HG03571 (cell line): ENCODE measurements around the gene GPR107.

Experiments
- ATAC-seq: cut with Tn5 transposase; IDR thresholded peaks from one replicate; pipeline ENCODE4 v1.9.1; 2021; ENCODE audit not compliant: unreplicated experiment

GPR107 gene

GRCh38 chr9:130027533-130028365 lies 26.0 kb upstream of the GPR107 start:
- no peak for ATAC-seq

GRCh38 chr9:130028493-130029222 lies 25.0 kb upstream of the GPR107 start:
- ATAC-seq = no peak

GRCh38 chr9:130029223-130029973 lies 24.3 kb upstream of the GPR107 start:
- peak; percentile 33 for ATAC-seq

GRCh38 chr9:130030651-130031127 lies 23.0 kb upstream of the GPR107 start:
- ATAC-seq = no peak

DNA sequence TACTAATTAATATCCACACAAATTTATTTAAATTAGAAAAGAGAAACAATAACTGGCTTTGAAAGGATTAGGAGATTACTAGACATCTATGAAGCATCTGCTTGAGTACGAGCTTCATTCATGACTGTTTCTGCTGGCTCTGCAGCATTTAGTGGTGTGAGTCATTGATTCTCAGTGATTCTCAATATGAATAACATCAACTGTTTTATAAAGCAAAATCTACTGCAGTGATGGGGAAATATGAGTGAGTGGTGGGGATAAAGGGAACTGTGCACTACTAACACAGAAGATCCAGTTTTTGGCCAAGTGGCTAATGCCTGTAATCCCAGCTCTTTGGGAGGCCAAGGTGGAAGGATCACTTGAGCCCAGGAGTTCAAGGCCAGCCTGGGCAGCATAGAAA lies 19.1 kb upstream of the GPR107 start:
- ATAC-seq = no peak

DNA sequence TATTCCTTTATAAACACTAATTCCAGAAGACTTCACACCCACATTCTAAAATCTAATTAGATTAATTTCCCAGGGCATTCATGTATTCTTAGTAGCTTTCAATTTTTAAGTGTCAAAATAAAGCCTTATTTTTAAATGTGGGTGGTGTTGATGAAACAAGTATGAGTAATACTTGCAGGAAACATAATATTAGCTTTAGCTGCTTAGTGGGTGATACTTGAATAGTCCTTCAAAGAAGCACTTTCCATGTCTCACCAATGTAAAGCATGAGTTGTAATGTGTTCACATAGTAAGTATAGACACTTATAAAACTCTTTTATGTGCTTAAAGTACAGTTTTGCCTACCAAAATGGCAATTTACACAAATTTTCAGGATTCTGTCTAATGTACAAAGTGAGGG lies 17.6 kb upstream of the GPR107 start:
- no peak for ATAC-seq

DNA sequence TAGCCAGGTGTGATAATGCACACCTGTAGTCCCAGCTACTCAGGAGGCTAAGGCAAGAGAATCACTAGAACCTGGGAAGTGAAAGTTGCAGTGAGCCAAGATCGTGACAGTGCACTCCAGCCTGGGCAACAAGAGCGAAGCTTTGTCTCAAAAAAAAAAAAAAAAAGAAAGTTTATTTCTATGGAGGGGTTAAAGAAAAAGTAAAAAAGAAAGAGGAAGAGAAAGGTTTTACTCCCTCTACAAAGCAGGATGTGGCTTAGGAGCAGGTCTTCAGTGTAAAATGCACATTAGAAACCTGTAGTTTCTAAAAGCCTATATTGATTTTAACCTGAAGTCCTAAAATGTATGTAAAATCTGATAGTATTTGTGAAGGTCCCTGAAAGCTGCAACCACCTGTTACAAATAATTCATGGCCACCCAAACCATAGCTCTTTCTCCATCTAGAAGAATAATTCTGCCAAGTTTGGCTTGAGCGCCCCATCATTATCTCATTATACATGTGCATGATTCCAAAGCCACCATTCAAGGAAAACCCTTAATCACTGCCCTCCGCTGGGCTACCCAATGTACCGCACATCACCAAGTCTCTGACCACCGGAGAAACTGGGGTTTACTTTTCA lies 14.1 kb upstream of the GPR107 start:
- ATAC-seq = no peak

GRCh38 chr9:130040984-130041647 lies 12.6 kb upstream of the GPR107 start:
- ATAC-seq = no peak

GRCh38 chr9:130041648-130042405 lies 11.9 kb upstream of the GPR107 start:
- no peak for ATAC-seq

DNA sequence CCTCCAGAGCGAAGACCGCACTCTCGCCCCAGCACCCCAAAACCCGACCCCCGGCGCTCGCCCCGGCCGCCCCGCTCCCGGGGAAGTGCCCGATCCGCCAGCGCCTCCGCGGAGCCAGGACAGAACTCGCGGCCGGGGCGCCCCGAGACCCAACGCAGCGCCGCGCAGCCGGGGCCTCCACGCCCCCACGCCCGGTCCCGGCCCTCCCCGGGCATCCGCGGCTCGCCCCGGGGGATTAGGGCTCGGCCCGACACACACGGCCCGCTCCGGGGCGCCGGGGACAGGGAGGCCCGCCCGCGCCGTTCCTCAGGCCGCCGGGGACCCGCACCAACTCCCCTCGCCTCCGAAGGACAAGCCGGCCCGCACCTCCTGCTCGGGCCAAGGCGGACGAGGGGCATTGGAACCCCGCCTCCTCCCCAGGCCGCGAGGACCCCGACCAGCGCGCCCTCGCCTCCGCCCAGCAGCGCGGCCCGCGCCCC lies 11.3 kb upstream of the GPR107 start:
- no peak for ATAC-seq

- peak; percentile 34 for ATAC-seq
These were observed 10.6 kb upstream of the GPR107 start, which contains the start of gene FNBP1 for GRCh38 chr9:130042885-130043653. Gene FNBP1 (minus strand): TSS chr9:130043189. CDS start chr9:130042975, 214 bp downstream.

DNA sequence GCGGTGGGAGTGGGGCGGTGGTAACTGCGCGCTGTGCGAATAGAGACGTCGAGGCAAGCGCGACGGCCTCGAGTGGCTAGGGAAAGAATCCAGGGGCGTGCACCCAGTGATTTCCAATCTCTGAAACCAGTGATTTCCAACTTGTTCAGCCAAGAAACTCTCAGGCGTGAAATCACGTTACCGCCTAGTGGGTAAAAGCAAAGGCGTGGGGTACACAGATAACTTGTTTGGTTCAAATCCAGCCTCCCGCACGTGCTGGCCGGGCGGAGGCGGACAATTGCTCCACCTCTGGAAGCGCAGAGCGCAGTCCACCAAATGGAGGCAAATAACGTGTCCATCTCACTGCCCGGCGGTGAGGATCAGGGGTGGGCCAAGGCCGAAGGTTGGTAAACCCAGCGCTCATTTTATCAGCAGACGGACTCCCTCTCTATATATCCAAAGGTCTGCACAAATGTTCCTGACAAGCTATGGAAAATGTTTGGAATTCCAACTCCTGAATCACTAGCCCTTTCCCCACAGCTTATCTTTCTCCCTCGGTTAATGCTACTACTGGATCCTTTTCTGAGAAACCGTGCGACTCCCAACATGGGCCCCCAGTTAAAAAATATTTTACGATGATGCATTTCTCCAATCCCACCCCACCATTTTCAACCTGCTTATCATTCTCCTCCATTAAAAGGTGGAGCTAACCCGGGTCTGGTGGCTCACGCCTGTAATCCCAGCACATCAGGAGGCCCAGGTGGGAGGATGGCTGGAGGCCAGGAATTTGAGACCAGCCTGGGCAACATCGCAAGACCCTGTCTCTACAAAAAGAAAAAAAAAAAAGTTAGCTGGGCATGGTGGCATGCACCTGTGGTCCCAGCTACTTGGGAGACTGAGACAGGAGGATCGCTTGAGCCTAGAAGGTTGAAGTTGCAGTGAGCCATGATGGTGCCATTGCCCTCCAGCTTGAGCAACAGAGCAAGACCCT lies 9.8 kb upstream of the GPR107 start:
- ATAC-seq = no peak

GRCh38 chr9:130045725-130046450 lies 7.8 kb upstream of the GPR107 start:
- no peak for ATAC-seq

GRCh38 chr9:130049431-130050210 lies 4.1 kb upstream of the GPR107 start:
- ATAC-seq = no peak

- no peak for ATAC-seq
These were observed 3.2 kb upstream of the GPR107 start for GRCh38 chr9:130050462-130050861.

DNA sequence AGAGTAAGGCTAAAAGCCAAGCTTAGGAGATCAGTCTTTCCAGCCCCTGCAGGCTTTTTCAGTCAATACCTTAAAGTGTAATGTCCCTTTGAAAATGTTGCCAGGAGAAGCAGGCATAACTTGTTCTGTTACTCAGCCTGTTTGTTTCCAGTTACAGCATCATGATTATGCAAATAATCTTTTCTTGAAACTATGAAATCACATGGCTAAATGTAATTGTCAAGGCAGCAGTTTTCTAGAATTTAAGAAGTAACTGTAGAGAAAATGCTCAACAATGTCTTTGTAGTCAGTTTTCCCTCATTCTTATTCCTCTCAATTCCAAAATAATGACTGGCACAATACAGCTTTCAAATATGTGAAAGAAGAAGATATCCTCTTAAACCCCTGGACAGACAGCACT lies 1.9 kb upstream of the GPR107 start:
- no peak for ATAC-seq
